Tibial nerve (tissue), 4 donors: ENCODE results near the gene DNAJC10. TPM values are rescaled to one million over a fixed set of nuclear protein-coding genes. Genes with fewer than 3 reads are reported as not detected.
A peak's percentile ranks its signal among the peaks of the same experiment; 100 is the strongest.
"Not testable (repeated sequence)": the region's sequence is repeated elsewhere in the genome, so short reads cannot be mapped to it uniquely, and the experiment has no call there.

Experiments
- DNase-seq, 2 donors: peaks; one replicate each; pipeline ENCODE4 v3.0.0-alpha.2; 2019; ENCODE audit warnings: low spot score in 2 of 2
- H3K27ac ChIP-seq, 4 donors: fragments of 200-600 bp; sonication (generic) in 3 of 4; one replicate each; pipeline ENCODE4 v1.5.1; 2017 to 2019; ENCODE audit warnings: mild to moderate bottlenecking in 1 of 4
- H3K27me3 ChIP-seq, 2 donors: fragments of 200-600 bp; sonication (generic) in 1 of 2; one replicate each; pipeline versions ENCODE4 v1.5.1 to v1.6.0; 2017 to 2019
- H3K36me3 ChIP-seq, 3 donors: fragments of 200-600 bp; sonication (generic); one replicate each; pipeline ENCODE4 v1.5.1; 2018 to 2019
- H3K4me1 ChIP-seq, 4 donors: fragments of 200-600 bp; sonication (generic) in 3 of 4; one replicate each; pipeline ENCODE4 v1.5.1; 2017 to 2019
- H3K4me3 ChIP-seq, 4 donors: fragments of 200-600 bp; sonication (generic) in 3 of 4; one replicate each; pipeline ENCODE4 v1.5.1; 2017 to 2019; ENCODE audit warnings: mild to moderate bottlenecking in 1 of 4, moderate library complexity in 1 of 4
- H3K9me3 ChIP-seq, 4 donors: fragments of 200-600 bp; sonication (generic) in 3 of 4; one replicate each; pipeline ENCODE4 v1.5.1; 2017 to 2019
- EP300 ChIP-seq, 2 donors: sonication (generic); formaldehyde crosslinking; IDR thresholded peaks; one replicate each; pipeline ENCODE4 v1.6.1; 2017; ENCODE audit warnings: antibody characterized with exemption in 2 of 2, mild to moderate bottlenecking in 1 of 2
- POLR2A ChIP-seq, 2 donors: fragments of 450-650 bp; IDR thresholded peaks; one replicate each; pipeline ENCODE4 v1.6.1; 2017; ENCODE audit warnings: antibody characterized with exemption in 2 of 2, mild to moderate bottlenecking in 2 of 2, moderate library complexity in 2 of 2
- WGBS, 2 donors: methylation state at CpG; one replicate each; pipeline ENCODE4 v1.1.5; 2018; 5-methylcytosine and 5-hydroxymethylcytosine counted together
- total RNA-seq, 4 donors: library from RNA; depleted of rRNA; stranded (reverse); fragments of >200 nt; gene quantifications; one replicate each; pipeline ENCODE4 v1.1.0, GENCODE V29; 2016
- TF ChIP-seq, protein P1 (sequence below), 5 experiments: fragments of 200-600 bp in 3 of 5; fragments of 450-650 bp in 2 of 5; sonication (generic) in 3 of 5; IDR thresholded peaks; one replicate each; pipeline ENCODE4 v1.5.1; 2016 to 2019; ENCODE audit warnings: antibody characterized with exemption in 5 of 5, mild to moderate bottlenecking in 3 of 5, moderate library complexity in 2 of 5

The DNAJC10 gene
- total RNA-seq, 4 donors from 2014 or later = 54.7 to 66.3 (median 62.0) TPM

- no peaks in the 10 kb centered on the region for H3K4me1 ChIP-seq
- TF ChIP-seq EP300 (IDR thresholded peaks at IDR 0.05) = no peak
- H3K9me3 ChIP-seq = no peaks in the 10 kb centered on the region
- no peaks in the 10 kb centered on the region for H3K27me3 ChIP-seq
- H3K36me3 ChIP-seq = peaks cover 0 to 58% (median 0%) of the 10 kb centered on the region in 3 donors
- H3K4me3 ChIP-seq = no peak overlapping the region
- DNase-seq = no peak
- 59 to 75% methylated on average over 2 of the region's 2 CpGs for WGBS, 2 donors
- H3K27ac ChIP-seq = no peak overlapping the region
These were observed 28.4 kb downstream of the DNAJC10 start for GRCh38 chr2:182744490-182744889.

DNA sequence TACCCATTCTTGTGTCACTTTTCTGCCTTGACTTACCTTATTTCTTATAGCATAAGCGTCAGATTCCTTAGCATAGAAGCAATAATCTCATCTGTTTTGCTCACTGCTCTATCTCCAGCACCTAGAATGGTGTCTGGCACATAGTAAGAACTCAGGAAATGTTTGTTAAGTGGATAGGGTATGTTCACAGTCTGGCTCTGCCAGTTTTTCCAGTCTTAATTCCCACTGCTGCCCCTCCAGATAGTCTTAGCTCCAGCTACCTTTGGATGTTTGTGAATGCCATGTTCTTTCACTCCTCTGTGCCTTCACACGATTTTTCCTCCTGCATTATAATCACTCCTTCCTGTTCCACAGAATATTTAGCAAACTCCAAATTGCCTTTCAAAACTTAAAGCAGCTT, 29.0 kb downstream of the DNAJC10 start:
- Histone ChIP-seq H3K36me3 (peaks cover 0 to 64% (median 0%) of the 10 kb centered on the region in 3 donors), H3K9me3 (no peaks in the 10 kb centered on the region), H3K4me3 (no peak overlapping the region), H3K27me3 (no peaks in the 10 kb centered on the region), H3K27ac (no peak overlapping the region), H3K4me1 (no peaks in the 10 kb centered on the region)
- TF ChIP-seq POLR2A (IDR thresholded peaks at IDR 0.05) (no peak), EP300 (IDR thresholded peaks at IDR 0.05) (no peak)
- TF ChIP-seq, protein P1, sequence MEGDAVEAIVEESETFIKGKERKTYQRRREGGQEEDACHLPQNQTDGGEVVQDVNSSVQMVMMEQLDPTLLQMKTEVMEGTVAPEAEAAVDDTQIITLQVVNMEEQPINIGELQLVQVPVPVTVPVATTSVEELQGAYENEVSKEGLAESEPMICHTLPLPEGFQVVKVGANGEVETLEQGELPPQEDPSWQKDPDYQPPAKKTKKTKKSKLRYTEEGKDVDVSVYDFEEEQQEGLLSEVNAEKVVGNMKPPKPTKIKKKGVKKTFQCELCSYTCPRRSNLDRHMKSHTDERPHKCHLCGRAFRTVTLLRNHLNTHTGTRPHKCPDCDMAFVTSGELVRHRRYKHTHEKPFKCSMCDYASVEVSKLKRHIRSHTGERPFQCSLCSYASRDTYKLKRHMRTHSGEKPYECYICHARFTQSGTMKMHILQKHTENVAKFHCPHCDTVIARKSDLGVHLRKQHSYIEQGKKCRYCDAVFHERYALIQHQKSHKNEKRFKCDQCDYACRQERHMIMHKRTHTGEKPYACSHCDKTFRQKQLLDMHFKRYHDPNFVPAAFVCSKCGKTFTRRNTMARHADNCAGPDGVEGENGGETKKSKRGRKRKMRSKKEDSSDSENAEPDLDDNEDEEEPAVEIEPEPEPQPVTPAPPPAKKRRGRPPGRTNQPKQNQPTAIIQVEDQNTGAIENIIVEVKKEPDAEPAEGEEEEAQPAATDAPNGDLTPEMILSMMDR (IDR thresholded peaks at IDR 0.05) = no peak
- DNase-seq = no peak
- WGBS, 2 donors = 92 to 93% methylated on average over 2 of the region's 2 CpGs

DNA sequence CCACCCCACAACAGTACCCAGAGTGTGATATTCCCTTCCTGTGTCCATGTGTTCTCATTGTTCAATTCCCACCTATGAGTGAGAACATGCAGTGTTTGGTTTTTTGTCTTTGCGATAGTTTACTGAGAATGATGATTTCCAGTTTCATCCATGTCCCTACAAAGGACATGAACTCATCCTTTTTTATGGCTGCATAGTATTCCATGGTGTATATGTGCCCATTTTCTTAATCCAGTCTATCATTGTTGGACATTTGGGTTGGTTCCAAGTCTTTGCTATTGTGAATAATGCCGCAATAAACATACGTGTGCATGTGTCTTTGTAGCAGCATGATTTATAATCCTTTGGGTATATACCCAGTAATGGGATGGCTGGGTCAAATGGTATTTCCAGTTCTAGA, 29.8 kb downstream of the DNAJC10 start:
- not testable (repeated sequence) for H3K9me3 ChIP-seq, H3K4me3 ChIP-seq, H3K27me3 ChIP-seq, H3K4me1 ChIP-seq, H3K27ac ChIP-seq, DNase-seq
- H3K36me3 ChIP-seq = peaks cover 0 to 72% (median 0%) of the 10 kb centered on the region in 3 donors
- 98 to 99% methylated on average over 3 of the region's 3 CpGs for WGBS, 2 donors

DNA sequence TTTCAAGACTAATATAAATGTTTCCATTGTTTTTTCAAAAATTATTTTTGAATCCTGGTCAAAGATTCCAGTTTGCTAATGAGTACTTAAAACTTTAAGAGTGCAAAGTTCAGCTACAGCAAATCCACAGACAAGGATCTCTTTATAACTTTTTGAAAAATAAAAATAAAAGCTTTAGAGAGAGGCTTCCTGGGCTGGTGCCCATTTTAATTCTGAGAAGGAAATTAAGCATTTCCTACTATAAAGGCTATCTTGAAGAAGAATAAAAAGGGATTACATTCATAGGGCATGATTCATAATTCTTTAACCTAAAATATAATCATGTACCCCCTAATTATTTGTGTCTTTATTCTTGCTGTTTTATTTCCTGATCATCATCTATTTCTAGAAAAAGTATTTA, 38.2 kb downstream of the DNAJC10 start:
- no peak for DNase-seq
- H3K27ac ChIP-seq = no peak overlapping the region
- no peak for TF ChIP-seq POLR2A (IDR thresholded peaks at IDR 0.05)
- TF ChIP-seq EP300 (IDR thresholded peaks at IDR 0.05) = no peak
- TF ChIP-seq, protein P1 (IDR thresholded peaks at IDR 0.05) = no peak
- peaks cover 0 to 9% (median 0%) of the 10 kb centered on the region in 4 donors for H3K4me1 ChIP-seq
- no peak overlapping the region for H3K4me3 ChIP-seq
- H3K9me3 ChIP-seq = no peaks in the 10 kb centered on the region
- peaks cover 0 to 71% (median 0%) of the 10 kb centered on the region in 3 donors for H3K36me3 ChIP-seq
- no peaks in the 10 kb centered on the region for H3K27me3 ChIP-seq

DNA sequence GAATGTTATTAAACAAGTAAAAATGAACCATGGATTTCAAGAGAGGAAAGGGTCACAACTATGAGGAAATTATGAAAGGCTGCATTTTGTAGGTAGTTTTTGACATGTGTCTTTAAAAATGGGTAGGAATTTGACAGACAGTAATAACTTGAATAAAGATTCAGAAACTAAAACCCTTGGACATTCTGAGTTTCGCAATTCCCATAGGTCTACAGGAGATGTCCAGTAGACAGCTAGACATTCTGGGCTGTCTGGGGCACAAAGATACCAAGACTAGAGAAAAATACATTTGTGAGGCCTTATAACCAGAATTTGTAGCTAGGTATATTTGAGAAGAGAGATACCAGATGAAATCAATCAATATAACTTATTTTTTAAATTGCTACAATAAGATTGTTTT, 42.3 kb downstream of the DNAJC10 start:
- Histone ChIP-seq H3K27me3 (no peaks in the 10 kb centered on the region), H3K9me3 (no peaks in the 10 kb centered on the region), H3K36me3 (peaks cover 0 to 45% (median 0%) of the 10 kb centered on the region in 3 donors), H3K4me3 (no peak overlapping the region), H3K4me1 (peaks cover 0 to 25% (median 0%) of the 10 kb centered on the region in 4 donors), H3K27ac (no peak overlapping the region)
- no peak for DNase-seq
- 95 to 100% methylated on average over 1 of the region's 1 CpG for WGBS, 2 donors
- TF ChIP-seq POLR2A (IDR thresholded peaks at IDR 0.05) = no peak
- TF ChIP-seq, protein P1 (IDR thresholded peaks at IDR 0.05) = no peak
- TF ChIP-seq EP300 (IDR thresholded peaks at IDR 0.05) = no peak

DNA sequence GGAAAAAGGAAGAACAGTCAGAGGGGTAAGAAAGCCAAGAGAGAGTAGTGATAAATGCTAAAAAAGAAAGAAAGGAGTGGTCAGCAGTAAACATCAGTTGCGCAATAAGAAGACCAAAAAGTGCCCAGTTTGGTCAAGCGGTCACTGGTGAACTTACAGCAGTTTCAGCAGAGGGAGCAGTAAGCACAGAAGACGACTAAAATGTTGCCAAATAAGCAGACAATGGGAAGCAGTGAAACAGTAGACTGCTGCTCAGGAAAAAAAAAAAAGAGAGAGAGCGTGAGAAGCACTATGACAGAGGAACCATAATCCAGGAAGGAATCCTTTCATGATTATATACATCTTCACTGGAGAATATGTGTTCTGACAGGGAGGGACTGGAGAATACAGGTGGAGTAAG, 45.8 kb downstream of the DNAJC10 start:
- Histone ChIP-seq H3K27ac (peak overlapping the region in 2 of 4 donors; percentile 1 to 38), H3K9me3 (no peaks in the 10 kb centered on the region), H3K27me3 (no peaks in the 10 kb centered on the region), H3K4me3 (no peak overlapping the region), H3K4me1 (peaks cover 0 to 16% (median 0%) of the 10 kb centered on the region in 4 donors), H3K36me3 (peaks cover 0 to 43% (median 0%) of the 10 kb centered on the region in 3 donors)
- DNase-seq = peak in 1 of 2 donors; percentile 15
- WGBS, 2 donors = 44 to 51% methylated on average over 4 of the region's 4 CpGs
- TF ChIP-seq, protein P1 (IDR thresholded peaks at IDR 0.05) = peak in 2 of 5 experiments; percentile 31 to 36
- TF ChIP-seq POLR2A (IDR thresholded peaks at IDR 0.05) = no peak
